HepG2 (cell line): ENCODE data around the gene COPS6. TPM values are rescaled to one million over a fixed set of nuclear protein-coding genes. Genes with fewer than 3 reads are reported as not detected.

Experiments used
- CENPT ChIP-seq: sonication (generic); formaldehyde crosslinking; IDR thresholded peaks from 2 replicates; pipeline ENCODE4 v1.8.0; 2022; ENCODE audit warnings: low read depth, mild to moderate bottlenecking, moderate library complexity, missing genetic modification reagents
- CTCF ChIP-seq: sonication (generic); formaldehyde crosslinking; IDR thresholded peaks from 2 replicates; pipeline ENCODE4 v1.5.0; 2020; ENCODE audit warnings: mild to moderate bottlenecking, missing genetic modification reagents, moderate library complexity
- ETS1 ChIP-seq: sonication (generic); formaldehyde crosslinking; IDR thresholded peaks from 2 replicates; pipeline ENCODE4 v1.4.0; 2020; ENCODE audit warnings: missing genetic modification reagents
- ETV6 ChIP-seq: sonication (generic); formaldehyde crosslinking; conservative IDR thresholded peaks from 2 replicates; pipeline ENCODE4 v1.4.0; 2020; ENCODE audit warnings: missing genetic modification reagents
- HNRNPLL ChIP-seq: fragments of 200-400 bp; formaldehyde crosslinking; IDR thresholded peaks from 2 replicates; pipeline ENCODE4 v1.6.1; 2017; ENCODE audit warnings: mild to moderate bottlenecking, low read depth, low read length; ENCODE audit not compliant: poor library complexity, severe bottlenecking
- IRF1 ChIP-seq: sonication (generic); formaldehyde crosslinking; IDR thresholded peaks from 2 replicates; pipeline ENCODE4 v1.4.0; 2020; ENCODE audit warnings: low read depth, mild to moderate bottlenecking, missing genetic modification reagents
- NR2F2 ChIP-seq: IDR thresholded peaks from 2 replicates; pipeline ENCODE4 v1.6.1; 2012; ENCODE audit warnings: low read depth, inconsistent platforms, borderline replicate concordance
- RFX3 ChIP-seq: IDR thresholded peaks from 2 replicates; pipeline ENCODE4 v1.6.1; 2016; ENCODE audit warnings: missing biosample characterization, missing genetic modification reagents
- TAF15 ChIP-seq: fragments of 200-400 bp; formaldehyde crosslinking; IDR thresholded peaks from one replicate; pipeline ENCODE4 v1.6.1; 2018; ENCODE audit warnings: mild to moderate bottlenecking, low read depth, low read length; ENCODE audit not compliant: poor library complexity, severe bottlenecking
- ZNF33B ChIP-seq: sonication (generic); formaldehyde crosslinking; IDR thresholded peaks from 2 replicates; pipeline ENCODE4 v1.5.1; 2020; ENCODE audit warnings: mild to moderate bottlenecking, missing genetic modification reagents
- ZNF382 ChIP-seq: sonication (generic); formaldehyde crosslinking; IDR thresholded peaks from 2 replicates; pipeline ENCODE4 v1.5.0; 2020; ENCODE audit warnings: missing genetic modification reagents, mild to moderate bottlenecking, borderline replicate concordance
- ZNF549 ChIP-seq: sonication (generic); formaldehyde crosslinking; IDR thresholded peaks from 2 replicates; pipeline ENCODE4 v1.5.0; 2020; ENCODE audit warnings: missing genetic modification reagents
- ZNF609 ChIP-seq: sonication (generic); formaldehyde crosslinking; IDR thresholded peaks from 2 replicates; pipeline ENCODE4 v1.4.0; 2020; ENCODE audit warnings: mild to moderate bottlenecking, missing genetic modification reagents, borderline replicate concordance
- ZNF850 ChIP-seq: sonication (generic); formaldehyde crosslinking; conservative IDR thresholded peaks from 2 replicates; pipeline ENCODE4 v1.9.0; 2021; ENCODE audit warnings: mild to moderate bottlenecking, missing genetic modification reagents
- ZSCAN9 ChIP-seq: IDR thresholded peaks from 2 replicates; pipeline ENCODE4 v1.6.1; 2016; ENCODE audit warnings: borderline replicate concordance
- polyA plus RNA-seq, 8 experiments: library from polyadenylated mRNA; depleted of rRNA in 3 of 8; stranded (reverse) in 7 of 8; unstranded in 1 of 8; fragments of >200 nt; fragmentation: Illumina TruSeq in 4 of 8; extraction: Trizol in 4 of 8; gene quantifications; 2 replicates each; pipeline versions ENCODE4 v1.2.1 to v1.2.3, GENCODE V29; 2011 to 2016; ENCODE audit warnings: low read depth in 4 of 8, missing spikeins in 1 of 8, mixed read lengths in 1 of 8; ENCODE audit not compliant: insufficient read depth in 1 of 8
- total RNA-seq, 5 experiments: library from RNA; depleted of rRNA; stranded (reverse); fragments of >200 nt; fragmentation: Illumina TruSeq; extraction: Trizol; gene quantifications; 2 replicates each; pipeline ENCODE4 v1.2.3, GENCODE V29; 2016; ENCODE audit warnings: low read depth in 1 of 5

COPS6 gene
- total and polyA plus RNA-seq, 2 of the 13 experiments (the other 11 are each of a cell fraction or from before 2014, with no cell fraction given), result 33.4 to 117 TPM

GRCh38 chr7:100100420-100101015 lies 11.7 kb downstream of the COPS6 start (continued):
- peak; percentile 63; the same call in 1 of the 2 replicates for TF ChIP-seq ZNF850
- TF ChIP-seq ETV6 (CRISPR knock-in tag), result 0 out of 2 replicates have a peak, but pooled peaks have one; percentile 72
- TF ChIP-seq CENPT (CRISPR knock-in tag), result no peak
- TF ChIP-seq IRF1 (CRISPR knock-in tag), result no peak
- TF ChIP-seq CTCF, result no peak
- TF ChIP-seq HNRNPLL, result peak; percentile 64
- no peak for TF ChIP-seq ZNF382 (CRISPR knock-in tag)
- no peak for TF ChIP-seq TAF15
- no peak for TF ChIP-seq ETS1 (CRISPR knock-in tag)
- no peak for TF ChIP-seq ZNF549 (CRISPR knock-in tag)
- peak; percentile 26 for TF ChIP-seq ZNF609 (CRISPR knock-in tag)
- TF ChIP-seq RFX3, result no peak
- TF ChIP-seq ZNF33B (CRISPR knock-in tag), result peak; percentile 35; the same call in 1 of the 2 replicates
- no peak; the same call in 1 of the 2 replicates for TF ChIP-seq NR2F2
- peak; percentile 64; the same call in 1 of the 2 replicates for TF ChIP-seq ZSCAN9 (CRISPR knock-in tag)
